K562 (cell line): ENCODE results near the gene RNF19B. TPM values are rescaled to one million over a fixed set of nuclear protein-coding genes. Genes with fewer than 3 reads are reported as not detected.
A peak's percentile ranks its signal among the peaks of the same experiment; 100 is the strongest.

ENCODE experiments used
- BDP1 ChIP-seq: IDR thresholded peaks from 3 replicates; pipeline ENCODE4 v1.6.1; 2011; ENCODE audit not compliant: insufficient read length, insufficient read depth
- HDAC1 ChIP-seq, 2 experiments: fragments of 450-650 bp; IDR thresholded peaks; 2 replicates each; pipeline ENCODE4 v1.6.1; 2016 to 2017; ENCODE audit warnings: inconsistent platforms in 1 of 2, mild to moderate bottlenecking in 1 of 2, moderate library complexity in 1 of 2
- HNRNPLL ChIP-seq: fragments of 200-400 bp; formaldehyde crosslinking; IDR thresholded peaks from 2 replicates; pipeline ENCODE4 v1.6.1; 2017; ENCODE audit warnings: low read length, low read depth, mild to moderate bottlenecking; ENCODE audit not compliant: poor library complexity, severe bottlenecking
- L3MBTL2 ChIP-seq: fragments of 450-650 bp; IDR thresholded peaks from 2 replicates; pipeline ENCODE4 v1.6.1; 2016; ENCODE audit warnings: mild to moderate bottlenecking, moderate library complexity
- PHB2 ChIP-seq: fragments of 450-650 bp; IDR thresholded peaks from 2 replicates; pipeline ENCODE4 v1.6.1; 2017; ENCODE audit warnings: low read depth
- SUPT5H ChIP-seq: fragments of 450-650 bp; IDR thresholded peaks from 2 replicates; pipeline ENCODE4 v1.6.1; 2016
- TCF7L2 ChIP-seq: fragments of 150-350 bp; IDR thresholded peaks from 2 replicates; pipeline ENCODE4 v1.6.1; 2016; ENCODE audit warnings: low read depth, mild to moderate bottlenecking, low read length, moderate library complexity
- TEAD1 ChIP-seq, 2 experiments: fragments of 450-650 bp in 1 of 2; sonication (generic) in 1 of 2; formaldehyde crosslinking; IDR thresholded peaks; 2 replicates each; pipeline versions ENCODE4 v1.4.0 to v1.8.0; 2020 to 2022; ENCODE audit warnings: mild to moderate bottlenecking in 2 of 2, missing genetic modification reagents in 1 of 2
- ZBTB17 ChIP-seq: fragments of 450-650 bp; formaldehyde crosslinking; IDR thresholded peaks from 2 replicates; pipeline ENCODE4 v1.4.0; 2020; ENCODE audit warnings: mild to moderate bottlenecking
- ZBTB8A ChIP-seq: fragments of 450-650 bp; IDR thresholded peaks from 2 replicates; pipeline ENCODE4 v1.6.1; 2018; ENCODE audit warnings: mild to moderate bottlenecking, moderate library complexity; ENCODE audit not compliant: partially characterized antibody
- ZFPM2 ChIP-seq: fragments of 250-450 bp; sonication (Bioruptor Pico); IDR thresholded peaks from 2 replicates; pipeline ENCODE4 v1.5.1; 2022; ENCODE audit warnings: mild to moderate bottlenecking
- ZNF282 ChIP-seq: sonication (generic); formaldehyde crosslinking; IDR thresholded peaks from 2 replicates; pipeline ENCODE4 v1.8.1; 2023; ENCODE audit warnings: missing genetic modification reagents
- ZNF445 ChIP-seq: fragments of 250-450 bp; sonication (Bioruptor Pico); IDR thresholded peaks from 2 replicates; pipeline ENCODE4 v1.4.0; 2020; ENCODE audit warnings: low read depth, mild to moderate bottlenecking, moderate library complexity
- ZNF589 ChIP-seq: fragments of 200-800 bp; sonication (Bioruptor generic); IDR thresholded peaks from 2 replicates; pipeline ENCODE4 v1.6.1; 2016; ENCODE audit warnings: low read depth, missing genetic modification characterization, missing compliant biosample characterization
- polyA plus RNA-seq, 8 experiments: library from polyadenylated mRNA; depleted of rRNA in 4 of 8; stranded (reverse) in 5 of 8; unstranded in 3 of 8; fragments of >200 nt; fragmentation: Nextera tagmentation in 2 of 8; fragmentation: Illumina TruSeq in 1 of 8; extraction: Ambion mirVana in 2 of 8; extraction: Trizol in 1 of 8; gene quantifications; 2 replicates each; pipeline versions ENCODE4 v1.2.1 to v1.2.3, GENCODE V29; 2011 to 2014; ENCODE audit warnings: inconsistent platforms in 1 of 8, missing spikeins in 1 of 8
- total RNA-seq, 7 experiments: library from RNA; depleted of rRNA in 6 of 7; stranded (reverse); fragments of >200 nt in 6 of 7; fragmentation: Illumina TruSeq in 2 of 7; extraction: Trizol in 2 of 7; gene quantifications; 2 replicates each; pipeline versions ENCODE4 v1.2.1 to v1.2.3, GENCODE V29; 2011 to 2021; ENCODE audit warnings: low replicate concordance in 1 of 7
- TF ChIP-seq, protein P1 (sequence below): sonication (generic); formaldehyde crosslinking; IDR thresholded peaks from 2 replicates; pipeline ENCODE4 v1.8.0; 2022; ENCODE audit warnings: mild to moderate bottlenecking, missing genetic modification reagents
- TF ChIP-seq, protein P2 (sequence below): fragments of 250-450 bp; sonication (Bioruptor Pico); IDR thresholded peaks from 2 replicates; pipeline ENCODE4 v1.8.0; 2021; ENCODE audit warnings: mild to moderate bottlenecking, moderate library complexity
- TF ChIP-seq, protein P3 (sequence below), 3 experiments: fragments of 200-800 bp in 1 of 3; fragments of 250-450 bp in 1 of 3; fragments of 450-650 bp in 1 of 3; sonication (Bioruptor Pico) in 1 of 3; sonication (Bioruptor generic) in 1 of 3; formaldehyde crosslinking in 1 of 3; IDR thresholded peaks; 2 replicates each; pipeline versions ENCODE4 v1.6.1 to v1.8.0; 2016 to 2022; ENCODE audit warnings: mild to moderate bottlenecking in 2 of 3, missing genetic modification characterization in 2 of 3, missing compliant biosample characterization in 1 of 3, moderate library complexity in 1 of 3
- TF ChIP-seq, protein P4 (sequence below): fragments of 450-650 bp; IDR thresholded peaks from 2 replicates; pipeline ENCODE4 v1.6.1; 2017; ENCODE audit warnings: antibody characterized with exemption, mild to moderate bottlenecking

Gene RNF19B
- total and polyA plus RNA-seq, 9 of the 15 experiments (the other 6 are each of a cell fraction or from before 2014, with no cell fraction given) = 2.6 to 14.9 (median 10.1) TPM

DNA sequence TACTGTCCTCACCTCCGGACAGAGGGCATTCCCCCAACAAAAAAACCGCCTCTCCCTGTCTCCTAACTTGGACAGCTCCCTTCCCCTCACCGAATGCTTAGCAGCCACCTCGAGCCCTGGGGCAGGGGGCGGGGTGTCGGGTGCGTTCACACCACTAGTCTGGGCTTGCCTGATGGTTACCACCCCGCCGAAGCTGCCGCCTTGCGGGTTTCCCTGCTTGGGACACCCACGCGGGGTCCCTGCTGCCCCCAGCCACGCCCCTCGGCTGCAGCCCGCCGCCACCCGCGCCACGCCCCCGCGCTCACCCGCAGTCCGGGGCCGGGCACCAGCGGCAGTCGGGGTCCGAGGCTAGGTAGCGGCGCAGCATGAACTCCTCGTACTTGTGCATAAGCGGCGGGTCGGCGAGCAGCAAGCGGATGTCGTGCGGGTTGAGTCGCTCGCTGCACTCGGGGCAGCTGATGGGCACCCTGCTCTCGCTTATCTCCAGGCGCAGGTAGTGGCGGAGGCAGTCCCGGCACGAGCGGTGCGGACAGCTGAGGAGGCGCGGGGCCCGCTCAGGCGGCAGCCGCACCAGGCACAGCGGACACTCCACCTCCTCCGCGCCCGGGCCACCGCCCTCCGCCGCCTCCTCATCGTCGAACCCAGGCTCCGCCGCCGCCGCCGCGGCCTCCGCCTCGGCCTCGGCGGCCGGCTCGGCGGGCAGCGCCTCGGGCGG, 706 bp downstream of the RNF19B start (continued):
- TF ChIP-seq, protein P1, sequence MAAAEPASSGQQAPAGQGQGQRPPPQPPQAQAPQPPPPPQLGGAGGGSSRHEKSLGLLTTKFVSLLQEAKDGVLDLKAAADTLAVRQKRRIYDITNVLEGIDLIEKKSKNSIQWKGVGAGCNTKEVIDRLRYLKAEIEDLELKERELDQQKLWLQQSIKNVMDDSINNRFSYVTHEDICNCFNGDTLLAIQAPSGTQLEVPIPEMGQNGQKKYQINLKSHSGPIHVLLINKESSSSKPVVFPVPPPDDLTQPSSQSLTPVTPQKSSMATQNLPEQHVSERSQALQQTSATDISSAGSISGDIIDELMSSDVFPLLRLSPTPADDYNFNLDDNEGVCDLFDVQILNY (CRISPR knock-in tag) = no peak
- TF ChIP-seq HNRNPLL = no peak
- TF ChIP-seq L3MBTL2 = peak; percentile 71
- TF ChIP-seq BDP1 = no peak
- TF ChIP-seq, protein P2, sequence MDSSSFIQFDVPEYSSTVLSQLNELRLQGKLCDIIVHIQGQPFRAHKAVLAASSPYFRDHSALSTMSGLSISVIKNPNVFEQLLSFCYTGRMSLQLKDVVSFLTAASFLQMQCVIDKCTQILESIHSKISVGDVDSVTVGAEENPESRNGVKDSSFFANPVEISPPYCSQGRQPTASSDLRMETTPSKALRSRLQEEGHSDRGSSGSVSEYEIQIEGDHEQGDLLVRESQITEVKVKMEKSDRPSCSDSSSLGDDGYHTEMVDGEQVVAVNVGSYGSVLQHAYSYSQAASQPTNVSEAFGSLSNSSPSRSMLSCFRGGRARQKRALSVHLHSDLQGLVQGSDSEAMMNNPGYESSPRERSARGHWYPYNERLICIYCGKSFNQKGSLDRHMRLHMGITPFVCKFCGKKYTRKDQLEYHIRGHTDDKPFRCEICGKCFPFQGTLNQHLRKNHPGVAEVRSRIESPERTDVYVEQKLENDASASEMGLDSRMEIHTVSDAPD (CRISPR knock-in tag) = no peak
- no peak for TF ChIP-seq SUPT5H
- TF ChIP-seq HDAC1 (IDR thresholded peaks at IDR 0.05) = peak in 1 of 2 experiments; percentile 70; a peak in 1 of 4 replicates
- no peak for TF ChIP-seq ZNF589 (CRISPR knock-in tag)
- TF ChIP-seq, protein P3, sequence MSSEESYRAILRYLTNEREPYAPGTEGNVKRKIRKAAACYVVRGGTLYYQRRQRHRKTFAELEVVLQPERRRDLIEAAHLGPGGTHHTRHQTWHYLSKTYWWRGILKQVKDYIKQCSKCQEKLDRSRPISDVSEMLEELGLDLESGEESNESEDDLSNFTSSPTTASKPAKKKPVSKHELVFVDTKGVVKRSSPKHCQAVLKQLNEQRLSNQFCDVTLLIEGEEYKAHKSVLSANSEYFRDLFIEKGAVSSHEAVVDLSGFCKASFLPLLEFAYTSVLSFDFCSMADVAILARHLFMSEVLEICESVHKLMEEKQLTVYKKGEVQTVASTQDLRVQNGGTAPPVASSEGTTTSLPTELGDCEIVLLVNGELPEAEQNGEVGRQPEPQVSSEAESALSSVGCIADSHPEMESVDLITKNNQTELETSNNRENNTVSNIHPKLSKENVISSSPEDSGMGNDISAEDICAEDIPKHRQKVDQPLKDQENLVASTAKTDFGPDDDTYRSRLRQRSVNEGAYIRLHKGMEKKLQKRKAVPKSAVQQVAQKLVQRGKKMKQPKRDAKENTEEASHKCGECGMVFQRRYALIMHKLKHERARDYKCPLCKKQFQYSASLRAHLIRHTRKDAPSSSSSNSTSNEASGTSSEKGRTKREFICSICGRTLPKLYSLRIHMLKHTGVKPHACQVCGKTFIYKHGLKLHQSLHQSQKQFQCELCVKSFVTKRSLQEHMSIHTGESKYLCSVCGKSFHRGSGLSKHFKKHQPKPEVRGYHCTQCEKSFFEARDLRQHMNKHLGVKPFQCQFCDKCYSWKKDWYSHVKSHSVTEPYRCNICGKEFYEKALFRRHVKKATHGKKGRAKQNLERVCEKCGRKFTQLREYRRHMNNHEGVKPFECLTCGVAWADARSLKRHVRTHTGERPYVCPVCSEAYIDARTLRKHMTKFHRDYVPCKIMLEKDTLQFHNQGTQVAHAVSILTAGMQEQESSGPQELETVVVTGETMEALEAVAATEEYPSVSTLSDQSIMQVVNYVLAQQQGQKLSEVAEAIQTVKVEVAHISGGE (CRISPR knock-in tag; IDR thresholded peaks at IDR 0.05) = no peak
- TF ChIP-seq ZNF445 (CRISPR knock-in tag) = no peak
- no peak for TF ChIP-seq ZBTB8A
- no peak for TF ChIP-seq ZFPM2 (CRISPR knock-in tag)
- peak; percentile 75; the same call in 1 of the 2 replicates for TF ChIP-seq ZNF282 (CRISPR knock-in tag)
- TF ChIP-seq, protein P4, sequence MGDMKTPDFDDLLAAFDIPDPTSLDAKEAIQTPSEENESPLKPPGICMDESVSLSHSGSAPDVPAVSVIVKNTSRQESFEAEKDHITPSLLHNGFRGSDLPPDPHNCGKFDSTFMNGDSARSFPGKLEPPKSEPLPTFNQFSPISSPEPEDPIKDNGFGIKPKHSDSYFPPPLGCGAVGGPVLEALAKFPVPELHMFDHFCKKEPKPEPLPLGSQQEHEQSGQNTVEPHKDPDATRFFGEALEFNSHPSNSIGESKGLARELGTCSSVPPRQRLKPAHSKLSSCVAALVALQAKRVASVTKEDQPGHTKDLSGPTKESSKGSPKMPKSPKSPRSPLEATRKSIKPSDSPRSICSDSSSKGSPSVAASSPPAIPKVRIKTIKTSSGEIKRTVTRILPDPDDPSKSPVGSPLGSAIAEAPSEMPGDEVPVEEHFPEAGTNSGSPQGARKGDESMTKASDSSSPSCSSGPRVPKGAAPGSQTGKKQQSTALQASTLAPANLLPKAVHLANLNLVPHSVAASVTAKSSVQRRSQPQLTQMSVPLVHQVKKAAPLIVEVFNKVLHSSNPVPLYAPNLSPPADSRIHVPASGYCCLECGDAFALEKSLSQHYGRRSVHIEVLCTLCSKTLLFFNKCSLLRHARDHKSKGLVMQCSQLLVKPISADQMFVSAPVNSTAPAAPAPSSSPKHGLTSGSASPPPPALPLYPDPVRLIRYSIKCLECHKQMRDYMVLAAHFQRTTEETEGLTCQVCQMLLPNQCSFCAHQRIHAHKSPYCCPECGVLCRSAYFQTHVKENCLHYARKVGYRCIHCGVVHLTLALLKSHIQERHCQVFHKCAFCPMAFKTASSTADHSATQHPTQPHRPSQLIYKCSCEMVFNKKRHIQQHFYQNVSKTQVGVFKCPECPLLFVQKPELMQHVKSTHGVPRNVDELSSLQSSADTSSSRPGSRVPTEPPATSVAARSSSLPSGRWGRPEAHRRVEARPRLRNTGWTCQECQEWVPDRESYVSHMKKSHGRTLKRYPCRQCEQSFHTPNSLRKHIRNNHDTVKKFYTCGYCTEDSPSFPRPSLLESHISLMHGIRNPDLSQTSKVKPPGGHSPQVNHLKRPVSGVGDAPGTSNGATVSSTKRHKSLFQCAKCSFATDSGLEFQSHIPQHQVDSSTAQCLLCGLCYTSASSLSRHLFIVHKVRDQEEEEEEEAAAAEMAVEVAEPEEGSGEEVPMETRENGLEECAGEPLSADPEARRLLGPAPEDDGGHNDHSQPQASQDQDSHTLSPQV = no peak
- no peak for TF ChIP-seq PHB2
- TF ChIP-seq ZBTB17 = 0 out of 2 replicates have a peak, but pooled peaks have one; percentile 13
- TF ChIP-seq TEAD1 (CRISPR knock-in tag; IDR thresholded peaks at IDR 0.05) = no peak
- TF ChIP-seq TCF7L2 = no peak
